ENCODE results near the gene TMPRSS4. TPM values are rescaled to one million over a fixed set of nuclear protein-coding genes. Genes with fewer than 3 reads are reported as not detected.

The TMPRSS4 gene
- total and polyA plus RNA-seq, 9 of the 15 experiments (the other 6 are each of a cell fraction or from before 2014, with no cell fraction given), result 4.0 to 10.0 (median 5.6) TPM

DNA sequence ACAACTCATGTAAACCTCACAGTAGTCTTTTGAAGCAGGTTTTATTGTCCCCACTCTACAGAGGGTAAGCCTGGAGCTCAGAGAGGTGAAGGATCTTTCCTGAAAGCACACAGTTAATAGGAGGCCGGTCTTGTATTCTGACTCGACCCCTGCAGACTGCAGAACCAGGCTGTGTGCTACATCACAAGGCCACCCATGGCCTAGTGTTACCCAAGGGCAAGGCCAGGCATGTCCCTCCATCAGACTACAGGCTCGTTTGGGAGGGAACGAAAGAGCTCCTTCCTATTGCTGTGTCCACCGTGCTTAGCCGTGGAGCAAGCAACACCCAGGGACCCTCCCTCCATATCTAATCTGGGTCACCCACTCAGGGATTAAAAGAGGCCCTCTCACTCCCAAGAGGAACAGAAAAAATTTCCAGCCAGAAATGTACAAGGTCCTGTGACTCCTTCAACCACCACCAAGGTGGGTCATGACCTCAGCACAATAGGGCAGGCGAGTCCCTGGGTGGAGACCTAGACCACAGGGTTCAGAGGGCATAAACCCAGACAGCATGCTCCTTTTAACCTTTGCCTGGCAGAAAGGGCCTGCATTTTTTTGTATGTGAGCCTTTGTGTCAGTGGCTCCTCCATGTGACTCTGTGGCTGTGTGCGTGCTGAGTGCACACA lies 16.2 kb downstream of the TMPRSS4 start (continued):
- TF ChIP-seq, protein P1, sequence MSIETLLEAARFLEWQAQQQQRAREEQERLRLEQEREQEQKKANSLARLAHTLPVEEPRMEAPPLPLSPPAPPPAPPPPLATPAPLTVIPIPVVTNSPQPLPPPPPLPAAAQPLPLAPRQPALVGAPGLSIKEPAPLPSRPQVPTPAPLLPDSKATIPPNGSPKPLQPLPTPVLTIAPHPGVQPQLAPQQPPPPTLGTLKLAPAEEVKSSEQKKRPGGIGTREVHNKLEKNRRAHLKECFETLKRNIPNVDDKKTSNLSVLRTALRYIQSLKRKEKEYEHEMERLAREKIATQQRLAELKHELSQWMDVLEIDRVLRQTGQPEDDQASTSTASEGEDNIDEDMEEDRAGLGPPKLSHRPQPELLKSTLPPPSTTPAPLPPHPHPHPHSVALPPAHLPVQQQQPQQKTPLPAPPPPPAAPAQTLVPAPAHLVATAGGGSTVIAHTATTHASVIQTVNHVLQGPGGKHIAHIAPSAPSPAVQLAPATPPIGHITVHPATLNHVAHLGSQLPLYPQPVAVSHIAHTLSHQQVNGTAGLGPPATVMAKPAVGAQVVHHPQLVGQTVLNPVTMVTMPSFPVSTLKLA (conservative IDR thresholded peaks at IDR 0.05), result no peak
- TF ChIP-seq, protein P2, sequence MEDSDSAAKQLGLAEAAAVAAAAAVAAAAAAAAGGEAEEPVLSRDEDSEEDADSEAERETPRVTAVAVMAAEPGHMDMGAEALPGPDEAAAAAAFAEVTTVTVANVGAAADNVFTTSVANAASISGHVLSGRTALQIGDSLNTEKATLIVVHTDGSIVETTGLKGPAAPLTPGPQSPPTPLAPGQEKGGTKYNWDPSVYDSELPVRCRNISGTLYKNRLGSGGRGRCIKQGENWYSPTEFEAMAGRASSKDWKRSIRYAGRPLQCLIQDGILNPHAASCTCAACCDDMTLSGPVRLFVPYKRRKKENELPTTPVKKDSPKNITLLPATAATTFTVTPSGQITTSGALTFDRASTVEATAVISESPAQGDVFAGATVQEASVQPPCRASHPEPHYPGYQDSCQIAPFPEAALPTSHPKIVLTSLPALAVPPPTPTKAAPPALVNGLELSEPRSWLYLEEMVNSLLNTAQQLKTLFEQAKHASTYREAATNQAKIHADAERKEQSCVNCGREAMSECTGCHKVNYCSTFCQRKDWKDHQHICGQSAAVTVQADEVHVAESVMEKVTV (CRISPR knock-in tag; IDR thresholded peaks at IDR 0.05), result no peak
- TF ChIP-seq RBM34 (IDR thresholded peaks at IDR 0.05; ENCODE audit: borderline replicate concordance, insufficient read depth, low read length) (no peak), TOE1 (IDR thresholded peaks at IDR 0.05; ENCODE audit: borderline replicate concordance) (no peak), TOE1 (CRISPR knock-in tag; IDR thresholded peaks at IDR 0.05; ENCODE audit: borderline replicate concordance, low read depth) (no peak), TCF7 (IDR thresholded peaks at IDR 0.05; ENCODE audit: borderline replicate concordance) (no peak), RFX5 (IDR thresholded peaks at IDR 0.05; ENCODE audit: low read depth, low read length) (no peak), TAF15 (IDR thresholded peaks at IDR 0.05; ENCODE audit: low read depth, low read length) (no peak), LCOR (CRISPR knock-in tag; IDR thresholded peaks at IDR 0.05) (no peak), YY1 (IDR thresholded peaks at IDR 0.05; ENCODE audit: borderline replicate concordance in 1 of 3, control insufficient read depth in 1 of 3, extremely low read depth in 1 of 3, insufficient read depth in 3 of 3, insufficient read length in 1 of 3, insufficient replicate concordance in 2 of 3, low read depth in 1 of 3, low read length in 2 of 3) (no peak), ZNF23 (CRISPR knock-in tag; IDR thresholded peaks at IDR 0.05) (no peak), NFRKB (IDR thresholded peaks at IDR 0.05; ENCODE audit: low read depth) (no peak), MAZ (CRISPR knock-in tag; conservative IDR thresholded peaks at IDR 0.05 in 1 of 2, IDR thresholded peaks at IDR 0.05 in 1 of 2) (no peak), ZBED1 (IDR thresholded peaks at IDR 0.05) (no peak), SIRT6 (IDR thresholded peaks at IDR 0.05; ENCODE audit: low read depth, low read length) (no peak), NFE2 (IDR thresholded peaks at IDR 0.05; ENCODE audit: low read depth) (0 out of 2 replicates have a peak, but pooled peaks have one; percentile 30)
- TF ChIP-seq, protein P3, sequence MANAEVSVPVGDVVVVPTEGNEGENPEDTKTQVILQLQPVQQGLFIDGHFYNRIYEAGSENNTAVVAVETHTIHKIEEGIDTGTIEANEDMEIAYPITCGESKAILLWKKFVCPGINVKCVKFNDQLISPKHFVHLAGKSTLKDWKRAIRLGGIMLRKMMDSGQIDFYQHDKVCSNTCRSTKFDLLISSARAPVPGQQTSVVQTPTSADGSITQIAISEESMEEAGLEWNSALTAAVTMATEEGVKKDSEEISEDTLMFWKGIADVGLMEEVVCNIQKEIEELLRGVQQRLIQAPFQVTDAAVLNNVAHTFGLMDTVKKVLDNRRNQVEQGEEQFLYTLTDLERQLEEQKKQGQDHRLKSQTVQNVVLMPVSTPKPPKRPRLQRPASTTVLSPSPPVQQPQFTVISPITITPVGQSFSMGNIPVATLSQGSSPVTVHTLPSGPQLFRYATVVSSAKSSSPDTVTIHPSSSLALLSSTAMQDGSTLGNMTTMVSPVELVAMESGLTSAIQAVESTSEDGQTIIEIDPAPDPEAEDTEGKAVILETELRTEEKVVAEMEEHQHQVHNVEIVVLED (CRISPR knock-in tag; IDR thresholded peaks at IDR 0.05), result no peak
- TF ChIP-seq, protein P4, sequence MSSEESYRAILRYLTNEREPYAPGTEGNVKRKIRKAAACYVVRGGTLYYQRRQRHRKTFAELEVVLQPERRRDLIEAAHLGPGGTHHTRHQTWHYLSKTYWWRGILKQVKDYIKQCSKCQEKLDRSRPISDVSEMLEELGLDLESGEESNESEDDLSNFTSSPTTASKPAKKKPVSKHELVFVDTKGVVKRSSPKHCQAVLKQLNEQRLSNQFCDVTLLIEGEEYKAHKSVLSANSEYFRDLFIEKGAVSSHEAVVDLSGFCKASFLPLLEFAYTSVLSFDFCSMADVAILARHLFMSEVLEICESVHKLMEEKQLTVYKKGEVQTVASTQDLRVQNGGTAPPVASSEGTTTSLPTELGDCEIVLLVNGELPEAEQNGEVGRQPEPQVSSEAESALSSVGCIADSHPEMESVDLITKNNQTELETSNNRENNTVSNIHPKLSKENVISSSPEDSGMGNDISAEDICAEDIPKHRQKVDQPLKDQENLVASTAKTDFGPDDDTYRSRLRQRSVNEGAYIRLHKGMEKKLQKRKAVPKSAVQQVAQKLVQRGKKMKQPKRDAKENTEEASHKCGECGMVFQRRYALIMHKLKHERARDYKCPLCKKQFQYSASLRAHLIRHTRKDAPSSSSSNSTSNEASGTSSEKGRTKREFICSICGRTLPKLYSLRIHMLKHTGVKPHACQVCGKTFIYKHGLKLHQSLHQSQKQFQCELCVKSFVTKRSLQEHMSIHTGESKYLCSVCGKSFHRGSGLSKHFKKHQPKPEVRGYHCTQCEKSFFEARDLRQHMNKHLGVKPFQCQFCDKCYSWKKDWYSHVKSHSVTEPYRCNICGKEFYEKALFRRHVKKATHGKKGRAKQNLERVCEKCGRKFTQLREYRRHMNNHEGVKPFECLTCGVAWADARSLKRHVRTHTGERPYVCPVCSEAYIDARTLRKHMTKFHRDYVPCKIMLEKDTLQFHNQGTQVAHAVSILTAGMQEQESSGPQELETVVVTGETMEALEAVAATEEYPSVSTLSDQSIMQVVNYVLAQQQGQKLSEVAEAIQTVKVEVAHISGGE (CRISPR knock-in tag; IDR thresholded peaks at IDR 0.05), result no peak
